Stomach smooth muscle (tissue), 2 donors: Measurements from ENCODE around the gene COL4A2.
"Not testable (repeated sequence)": the region's sequence is repeated elsewhere in the genome, so short reads cannot be mapped to it uniquely, and the experiment has no call there.

Source experiments
- H3K27ac ChIP-seq: one replicate; pipeline ENCODE4 v1.7.0; 2013; ENCODE audit warnings: mild to moderate bottlenecking, low read length, inconsistent platforms
- H3K27me3 ChIP-seq, 2 donors: one replicate each; pipeline ENCODE4 v1.7.0; 2013; ENCODE audit warnings: low read length in 2 of 2; ENCODE audit not compliant: insufficient read depth in 2 of 2, control insufficient read depth in 1 of 2
- H3K36me3 ChIP-seq, 2 donors: one replicate each; pipeline ENCODE4 v1.7.0; 2013; ENCODE audit warnings: low read length in 2 of 2; ENCODE audit not compliant: control insufficient read depth in 2 of 2, insufficient read depth in 2 of 2
- H3K4me1 ChIP-seq: one replicate; pipeline ENCODE4 v1.7.0; 2013; ENCODE audit warnings: low read length; ENCODE audit not compliant: control insufficient read depth, insufficient read depth
- H3K4me3 ChIP-seq, 2 donors: one replicate each; pipeline ENCODE4 v1.7.0; 2013; ENCODE audit warnings: low read length in 2 of 2
- H3K9ac ChIP-seq, 2 donors: one replicate each; pipeline ENCODE4 v1.7.0; 2013; ENCODE audit warnings: low read length in 2 of 2, mild to moderate bottlenecking in 1 of 2
- H3K9me3 ChIP-seq, 2 donors: one replicate each; pipeline ENCODE4 v1.7.0; 2013; ENCODE audit warnings: low read length in 2 of 2; ENCODE audit not compliant: control insufficient read depth in 2 of 2
- donor health status: healthy.
- donor health status: Pancreatic carcinoma.

Gene COL4A2

GRCh38 chr13:110497896-110498295 lies 190.8 kb downstream of the COL4A2 start:
- peaks cover 81 to 93% of the 10 kb centered on the region in 2 donors for H3K36me3 ChIP-seq

GRCh38 chr13:110498327-110498726 lies 191.2 kb downstream of the COL4A2 start:
- Histone ChIP-seq H3K4me3 (no peak overlapping the region), H3K9ac (no peak overlapping the region), H3K36me3 (peaks cover 82 to 93% of the 10 kb centered on the region in 2 donors), H3K27ac (no peak overlapping the region), H3K4me1 (peaks cover 5% of the 10 kb centered on the region), H3K27me3 (no peaks in the 10 kb centered on the region), H3K9me3 (no peaks in the 10 kb centered on the region)

More at GRCh38 chr13:110497896-110498295, 190.8 kb downstream of the COL4A2 start:
- not testable (repeated sequence) for H3K4me3 ChIP-seq, H3K27ac ChIP-seq, H3K9ac ChIP-seq, H3K27me3 ChIP-seq, H3K4me1 ChIP-seq, H3K9me3 ChIP-seq

GRCh38 chr13:110498765-110499164 lies 191.7 kb downstream of the COL4A2 start:
- no peaks in the 10 kb centered on the region for H3K27me3 ChIP-seq
- peaks cover 84 to 92% of the 10 kb centered on the region in 2 donors for H3K36me3 ChIP-seq
- no peak overlapping the region for H3K27ac ChIP-seq

GRCh38 chr13:110499621-110500281 lies 192.7 kb downstream of the COL4A2 start:
- peaks cover 90 to 91% of the 10 kb centered on the region in 2 donors for H3K36me3 ChIP-seq
- H3K27me3 ChIP-seq = no peaks in the 10 kb centered on the region
- H3K9me3 ChIP-seq = no peaks in the 10 kb centered on the region
- H3K4me3 ChIP-seq = no peak overlapping the region
- peaks cover 9% of the 10 kb centered on the region for H3K4me1 ChIP-seq
- H3K9ac ChIP-seq = no peak overlapping the region
- H3K27ac ChIP-seq = no peak overlapping the region

More at GRCh38 chr13:110498765-110499164, 191.7 kb downstream of the COL4A2 start:
- Histone ChIP-seq H3K9me3 (no peaks in the 10 kb centered on the region), H3K9ac (no peak overlapping the region), H3K4me1 (peaks cover 6% of the 10 kb centered on the region), H3K4me3 (no peak overlapping the region)

GRCh38 chr13:110500341-110500740 lies 193.3 kb downstream of the COL4A2 start:
- Histone ChIP-seq H3K4me1 (peaks cover 9% of the 10 kb centered on the region), H3K4me3 (no peak overlapping the region), H3K9me3 (no peaks in the 10 kb centered on the region), H3K27me3 (no peaks in the 10 kb centered on the region), H3K9ac (no peak overlapping the region), H3K27ac (no peak overlapping the region), H3K36me3 (peaks cover 85 to 86% of the 10 kb centered on the region in 2 donors)

- Histone ChIP-seq H3K4me3 (no peak overlapping the region), H3K4me1 (peaks cover 14% of the 10 kb centered on the region), H3K27ac (peak overlapping the region; percentile 31), H3K9ac (no peak overlapping the region), H3K27me3 (no peaks in the 10 kb centered on the region), H3K36me3 (peaks cover 84 to 85% of the 10 kb centered on the region in 2 donors), H3K9me3 (no peaks in the 10 kb centered on the region)
Observed at GRCh38 chr13:110501188-110501587, 194.1 kb downstream of the COL4A2 start.

GRCh38 chr13:110503037-110503901 lies 196.2 kb downstream of the COL4A2 start:
- H3K4me1 ChIP-seq = peaks cover 34% of the 10 kb centered on the region
- H3K27me3 ChIP-seq = no peaks in the 10 kb centered on the region
- no peak overlapping the region for H3K9ac ChIP-seq
- peak overlapping the region; percentile 58 for H3K27ac ChIP-seq
- H3K36me3 ChIP-seq = peaks cover 71 to 80% of the 10 kb centered on the region in 2 donors
- H3K4me3 ChIP-seq = no peak overlapping the region
- no peaks in the 10 kb centered on the region for H3K9me3 ChIP-seq

GRCh38 chr13:110503979-110504499 lies 197.0 kb downstream of the COL4A2 start:
- peak overlapping the region; percentile 58 for H3K27ac ChIP-seq
- peaks cover 71 to 77% of the 10 kb centered on the region in 2 donors for H3K36me3 ChIP-seq
- H3K4me3 ChIP-seq = no peak overlapping the region

GRCh38 chr13:110505594-110505993 lies 198.5 kb downstream of the COL4A2 start:
- no peaks in the 10 kb centered on the region for H3K9me3 ChIP-seq
- no peak overlapping the region for H3K4me3 ChIP-seq
- peaks cover 49% of the 10 kb centered on the region for H3K4me1 ChIP-seq
- H3K27ac ChIP-seq = peak overlapping the region; percentile 70
- H3K9ac ChIP-seq = no peak overlapping the region
- peaks cover 67 to 77% of the 10 kb centered on the region in 2 donors for H3K36me3 ChIP-seq
- H3K27me3 ChIP-seq = no peaks in the 10 kb centered on the region

More at GRCh38 chr13:110503979-110504499, 197.0 kb downstream of the COL4A2 start:
- H3K9me3 ChIP-seq = no peaks in the 10 kb centered on the region
- H3K27me3 ChIP-seq = no peaks in the 10 kb centered on the region
- H3K4me1 ChIP-seq = peaks cover 39% of the 10 kb centered on the region
- no peak overlapping the region for H3K9ac ChIP-seq

GRCh38 chr13:110506396-110506795 lies 199.3 kb downstream of the COL4A2 start:
- Histone ChIP-seq H3K9me3 (no peaks in the 10 kb centered on the region), H3K27ac (peak overlapping the region; percentile 70), H3K27me3 (no peaks in the 10 kb centered on the region), H3K36me3 (peaks cover 61 to 74% of the 10 kb centered on the region in 2 donors), H3K9ac (no peak overlapping the region), H3K4me3 (no peak overlapping the region), H3K4me1 (peaks cover 49% of the 10 kb centered on the region)
